GM19099 (cell line): ENCODE measurements around the gene AKR1B1.

Source experiments
- POLR2A ChIP-seq: IDR thresholded peaks from 3 replicates; pipeline ENCODE4 v1.6.1; 2011; ENCODE audit warnings: low read depth; ENCODE audit not compliant: insufficient read length; ENCODE audit errors: extremely low read depth

The AKR1B1 gene

GRCh38 chr7:134435161-134435920 is 23.6 kb downstream of the AKR1B1 start:
- TF ChIP-seq POLR2A, result no peak

- no peak for TF ChIP-seq POLR2A
Observed at GRCh38 chr7:134434701-134435100, 24.2 kb downstream of the AKR1B1 start.

GRCh38 chr7:134433430-134433829 is 25.5 kb downstream of the AKR1B1 start:
- no peak for TF ChIP-seq POLR2A

- TF ChIP-seq POLR2A, result no peak
Observed at GRCh38 chr7:134432296-134433152, 26.4 kb downstream of the AKR1B1 start.

GRCh38 chr7:134431815-134432214 is 27.1 kb downstream of the AKR1B1 start:
- no peak for TF ChIP-seq POLR2A

- no peak for TF ChIP-seq POLR2A
Observed at GRCh38 chr7:134429481-134429880, 29.4 kb downstream of the AKR1B1 start.

- TF ChIP-seq POLR2A, result no peak
Observed at GRCh38 chr7:134428942-134429341, 30.0 kb downstream of the AKR1B1 start.

GRCh38 chr7:134427896-134428295 is 31.0 kb downstream of the AKR1B1 start:
- no peak for TF ChIP-seq POLR2A

- TF ChIP-seq POLR2A, result no peak
Observed at GRCh38 chr7:134425777-134426176, 33.1 kb downstream of the AKR1B1 start.

GRCh38 chr7:134422638-134423037 is 36.3 kb downstream of the AKR1B1 start:
- no peak for TF ChIP-seq POLR2A

GRCh38 chr7:134422008-134422407 is 36.9 kb downstream of the AKR1B1 start:
- no peak for TF ChIP-seq POLR2A

- TF ChIP-seq POLR2A, result no peak
Observed at GRCh38 chr7:134420424-134421125, 38.3 kb downstream of the AKR1B1 start.

GRCh38 chr7:134419875-134420274 is 39.0 kb downstream of the AKR1B1 start:
- TF ChIP-seq POLR2A, result no peak

GRCh38 chr7:134419085-134419484 is 39.8 kb downstream of the AKR1B1 start:
- no peak for TF ChIP-seq POLR2A

GRCh38 chr7:134415700-134416099 is 43.2 kb downstream of the AKR1B1 start:
- TF ChIP-seq POLR2A, result no peak
